ENCODE measurements around the gene TTC22.

The TTC22 gene

DNA sequence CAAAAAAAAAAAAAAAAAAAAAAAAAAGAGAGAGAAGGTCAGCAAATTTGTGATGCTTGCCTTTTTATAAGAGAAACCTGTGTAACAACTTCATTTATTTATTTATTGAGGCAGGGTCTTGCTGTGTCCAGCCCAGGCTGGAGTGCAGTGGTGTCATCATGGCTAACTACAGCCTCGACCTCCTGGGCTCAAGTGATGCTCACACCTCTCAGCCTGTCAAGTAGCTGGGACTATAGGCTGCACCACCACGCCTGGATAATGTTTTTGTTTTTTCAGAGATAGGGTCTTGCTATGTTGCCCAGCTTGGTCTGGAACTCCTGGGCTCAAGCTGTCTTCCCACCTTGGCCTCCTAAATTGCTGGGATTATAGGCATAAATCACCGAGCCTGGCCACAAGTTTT is 43.4 kb upstream of the TTC22 start:
- Histone ChIP-seq H4K91ac (ENCODE audit: low read depth, low read length) (no peak overlapping the region), H3K18ac (ENCODE audit: low read length) (no peak overlapping the region), H2BK12ac (ENCODE audit: low read length) (no peak overlapping the region), H3K27me3 (ENCODE audit: insufficient read depth, low read length) (no peaks in the 10 kb centered on the region), H2AFZ (ENCODE audit: insufficient read depth, low read length, poor library complexity) (no peak overlapping the region), H3K4me1 (ENCODE audit: control insufficient read depth in 1 of 2, insufficient read depth in 2 of 2, low read length in 2 of 2) (no peaks in the 10 kb centered on the region), H3K9ac (ENCODE audit: low read length) (no peak overlapping the region), H3K79me1 (ENCODE audit: low read length) (no peaks in the 10 kb centered on the region), H3K23ac (ENCODE audit: low read length) (no peak overlapping the region), H3K9me3 (ENCODE audit: insufficient read depth, low read depth, low read length) (no peaks in the 10 kb centered on the region), H3K36me3 (ENCODE audit: control insufficient read depth in 1 of 2, insufficient read depth in 2 of 2, low read length in 2 of 2) (peaks cover 11 to 16% of the 10 kb centered on the region in 2 experiments), H2AK5ac (ENCODE audit: low read length) (no peak overlapping the region), H3K4me2 (ENCODE audit: low read length) (no peak overlapping the region), H2BK120ac (ENCODE audit: insufficient read depth, low read length, poor library complexity) (no peak overlapping the region), H2BK5ac (ENCODE audit: low read depth, low read length, poor library complexity) (no peak overlapping the region), H3K14ac (ENCODE audit: low read length) (no peak overlapping the region), H3K4me3 (ENCODE audit: low read depth, low read length) (no peak overlapping the region), H3K27ac (ENCODE audit: low read depth, low read length) (no peak overlapping the region), H3K79me2 (ENCODE audit: control insufficient read depth, insufficient read depth, low read length, poor library complexity) (no peaks in the 10 kb centered on the region), H3K4ac (ENCODE audit: low read depth, low read length) (no peak overlapping the region), H4K8ac (ENCODE audit: low read depth, low read length) (no peak overlapping the region), H4K12ac (ENCODE audit: low read depth, low read length) (no peak overlapping the region)
- no peak for DNase-seq
- WGBS (ENCODE audit: extremely low coverage, insufficient coverage, insufficient read length), result no CpG with 5 or more reads among the region's 3 CpGs

DNA sequence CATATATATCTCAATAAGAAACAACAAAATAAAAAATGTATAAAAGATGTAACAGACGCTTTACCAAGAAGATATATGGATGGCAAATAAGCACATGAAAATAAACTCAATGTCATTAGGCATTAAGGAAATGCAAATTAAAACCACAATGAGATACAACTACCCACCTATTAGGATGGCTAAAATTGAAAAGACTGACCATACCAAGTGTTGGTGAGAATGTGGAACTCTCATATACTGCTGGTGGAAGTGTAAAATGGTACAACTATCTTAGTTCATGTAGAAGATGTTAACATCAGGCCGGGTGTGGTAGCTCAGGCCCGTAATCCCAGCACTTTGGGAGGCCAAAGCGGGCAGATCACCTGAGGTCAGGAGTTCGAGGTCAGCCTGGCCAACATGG is 42.3 kb upstream of the TTC22 start:
- Histone ChIP-seq H3K14ac (ENCODE audit: low read length) (no peak overlapping the region), H2AK5ac (ENCODE audit: low read length) (no peak overlapping the region), H4K8ac (ENCODE audit: low read depth, low read length) (no peak overlapping the region), H3K79me2 (ENCODE audit: control insufficient read depth, insufficient read depth, low read length, poor library complexity) (no peaks in the 10 kb centered on the region), H2BK12ac (ENCODE audit: low read length) (no peak overlapping the region), H3K4me3 (ENCODE audit: low read depth, low read length) (no peak overlapping the region), H3K36me3 (ENCODE audit: control insufficient read depth in 1 of 2, insufficient read depth in 2 of 2, low read length in 2 of 2) (peaks cover 1 to 5% of the 10 kb centered on the region in 2 experiments), H3K27me3 (ENCODE audit: insufficient read depth, low read length) (no peaks in the 10 kb centered on the region), H3K23ac (ENCODE audit: low read length) (no peak overlapping the region), H3K4me1 (ENCODE audit: control insufficient read depth in 1 of 2, insufficient read depth in 2 of 2, low read length in 2 of 2) (no peaks in the 10 kb centered on the region), H3K4me2 (ENCODE audit: low read length) (no peak overlapping the region), H3K9ac (ENCODE audit: low read length) (no peak overlapping the region), H4K91ac (ENCODE audit: low read depth, low read length) (no peak overlapping the region), H4K12ac (ENCODE audit: low read depth, low read length) (no peak overlapping the region), H3K4ac (ENCODE audit: low read depth, low read length) (no peak overlapping the region), H2AFZ (ENCODE audit: insufficient read depth, low read length, poor library complexity) (no peak overlapping the region), H3K27ac (ENCODE audit: low read depth, low read length) (no peak overlapping the region), H3K79me1 (ENCODE audit: low read length) (no peaks in the 10 kb centered on the region), H2BK5ac (ENCODE audit: low read depth, low read length, poor library complexity) (no peak overlapping the region), H3K18ac (ENCODE audit: low read length) (no peak overlapping the region), H2BK120ac (ENCODE audit: insufficient read depth, low read length, poor library complexity) (no peak overlapping the region), H3K9me3 (ENCODE audit: insufficient read depth, low read depth, low read length) (no peaks in the 10 kb centered on the region)
- no CpG with 5 or more reads among the region's 5 CpGs for WGBS (ENCODE audit: extremely low coverage, insufficient coverage, insufficient read length)
- DNase-seq, result no peak

DNA sequence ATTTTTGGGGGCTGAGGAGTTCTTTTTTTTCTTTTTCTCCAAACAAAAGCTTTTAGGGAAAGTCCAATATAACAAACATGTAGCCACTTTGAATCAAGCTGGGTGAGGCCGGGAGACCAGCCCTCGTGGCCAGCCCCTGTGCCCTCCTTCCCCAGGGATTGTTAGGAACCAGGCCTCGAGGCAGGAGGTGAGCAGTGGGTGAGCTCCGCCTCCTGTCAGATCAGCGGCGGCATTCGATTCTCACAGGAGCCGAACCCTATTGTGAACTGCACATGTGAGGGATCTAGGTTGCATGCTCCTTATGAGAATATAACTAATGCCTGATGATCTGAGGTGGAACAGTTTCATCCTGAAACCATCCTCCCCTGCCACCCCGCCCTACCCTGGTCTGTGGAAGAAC is 41.8 kb upstream of the TTC22 start:
- Histone ChIP-seq H3K4me2 (ENCODE audit: low read length) (no peak overlapping the region), H3K4me1 (ENCODE audit: control insufficient read depth in 1 of 2, insufficient read depth in 2 of 2, low read length in 2 of 2) (no peaks in the 10 kb centered on the region), H3K4me3 (ENCODE audit: low read depth, low read length) (no peak overlapping the region), H3K27ac (ENCODE audit: low read depth, low read length) (no peak overlapping the region), H3K4ac (ENCODE audit: low read depth, low read length) (no peak overlapping the region), H3K9ac (ENCODE audit: low read length) (no peak overlapping the region), H2BK5ac (ENCODE audit: low read depth, low read length, poor library complexity) (no peak overlapping the region), H3K18ac (ENCODE audit: low read length) (no peak overlapping the region), H4K8ac (ENCODE audit: low read depth, low read length) (no peak overlapping the region), H2AFZ (ENCODE audit: insufficient read depth, low read length, poor library complexity) (no peak overlapping the region), H2AK5ac (ENCODE audit: low read length) (no peak overlapping the region), H2BK120ac (ENCODE audit: insufficient read depth, low read length, poor library complexity) (no peak overlapping the region), H3K27me3 (ENCODE audit: insufficient read depth, low read length) (no peaks in the 10 kb centered on the region), H2BK12ac (ENCODE audit: low read length) (no peak overlapping the region), H4K91ac (ENCODE audit: low read depth, low read length) (no peak overlapping the region), H3K14ac (ENCODE audit: low read length) (no peak overlapping the region), H3K36me3 (ENCODE audit: control insufficient read depth in 1 of 2, insufficient read depth in 2 of 2, low read length in 2 of 2) (peaks cover 0 to under 1% of the 10 kb centered on the region in 2 experiments), H3K9me3 (ENCODE audit: insufficient read depth, low read depth, low read length) (no peaks in the 10 kb centered on the region), H3K79me1 (ENCODE audit: low read length) (no peaks in the 10 kb centered on the region), H3K23ac (ENCODE audit: low read length) (no peak overlapping the region), H4K12ac (ENCODE audit: low read depth, low read length) (no peak overlapping the region), H3K79me2 (ENCODE audit: control insufficient read depth, insufficient read depth, low read length, poor library complexity) (no peaks in the 10 kb centered on the region)
- WGBS (ENCODE audit: extremely low coverage, insufficient coverage, insufficient read length), result no CpG with 5 or more reads among the region's 9 CpGs
- no peak for DNase-seq

DNA sequence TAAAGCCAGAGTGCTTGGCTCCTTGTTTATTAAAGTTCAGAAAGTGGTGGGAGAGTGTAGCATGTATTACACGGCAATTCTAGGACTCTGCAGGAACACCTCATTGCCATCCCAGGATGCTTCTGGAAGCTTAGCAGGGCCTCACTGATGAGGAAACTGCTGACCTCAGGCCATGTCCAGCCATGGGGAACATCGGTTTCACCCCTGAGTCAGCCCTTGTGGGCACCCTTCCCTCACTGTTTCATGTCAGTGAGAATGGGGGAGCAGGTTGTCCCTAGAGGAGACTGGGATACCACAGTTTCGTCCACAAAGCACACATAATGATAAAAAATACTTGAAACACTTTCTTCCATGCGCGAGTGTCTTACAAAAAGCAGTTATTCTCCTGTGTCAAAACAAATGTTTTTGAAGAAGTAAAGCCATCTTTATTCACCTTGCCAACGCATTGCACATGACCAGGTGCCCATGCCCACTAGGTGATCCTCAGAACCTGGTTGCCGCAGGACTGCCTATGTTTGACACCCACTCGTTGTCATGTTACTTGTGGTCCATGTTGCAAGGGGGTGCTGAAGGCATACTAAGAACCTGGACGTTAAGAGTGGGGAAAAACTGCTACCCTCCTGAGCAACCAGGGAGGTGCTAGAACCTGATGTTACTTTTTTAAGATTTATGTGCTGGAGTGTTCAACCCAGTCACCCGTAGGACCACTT is 41.2 kb upstream of the TTC22 start:
- Histone ChIP-seq H3K4me2 (ENCODE audit: low read length) (no peak overlapping the region), H3K27ac (ENCODE audit: low read depth, low read length) (no peak overlapping the region), H3K79me2 (ENCODE audit: control insufficient read depth, insufficient read depth, low read length, poor library complexity) (no peaks in the 10 kb centered on the region), H3K9me3 (ENCODE audit: insufficient read depth, low read depth, low read length) (peaks cover 2% of the 10 kb centered on the region), H4K8ac (ENCODE audit: low read depth, low read length) (no peak overlapping the region), H4K12ac (ENCODE audit: low read depth, low read length) (no peak overlapping the region), H3K4me3 (ENCODE audit: low read depth, low read length) (no peak overlapping the region), H3K27me3 (ENCODE audit: insufficient read depth, low read length) (no peaks in the 10 kb centered on the region), H3K18ac (ENCODE audit: low read length) (no peak overlapping the region), H2BK5ac (ENCODE audit: low read depth, low read length, poor library complexity) (no peak overlapping the region), H3K4ac (ENCODE audit: low read depth, low read length) (no peak overlapping the region), H2AK5ac (ENCODE audit: low read length) (no peak overlapping the region), H2AFZ (ENCODE audit: insufficient read depth, low read length, poor library complexity) (no peak overlapping the region), H3K4me1 (ENCODE audit: control insufficient read depth in 1 of 2, insufficient read depth in 2 of 2, low read length in 2 of 2) (no peaks in the 10 kb centered on the region), H3K14ac (ENCODE audit: low read length) (no peak overlapping the region), H3K23ac (ENCODE audit: low read length) (no peak overlapping the region), H3K79me1 (ENCODE audit: low read length) (no peaks in the 10 kb centered on the region), H2BK120ac (ENCODE audit: insufficient read depth, low read length, poor library complexity) (no peak overlapping the region), H2BK12ac (ENCODE audit: low read length) (no peak overlapping the region), H3K9ac (ENCODE audit: low read length) (no peak overlapping the region), H4K91ac (ENCODE audit: low read depth, low read length) (no peak overlapping the region), H3K36me3 (ENCODE audit: control insufficient read depth in 1 of 2, insufficient read depth in 2 of 2, low read length in 2 of 2) (no peaks in the 10 kb centered on the region)
- WGBS (ENCODE audit: extremely low coverage, insufficient coverage, insufficient read length), result no CpG with 5 or more reads among the region's 10 CpGs
- no peak for DNase-seq
